ENCODE results near the gene BOK.

The BOK gene

GRCh38 chr2:241547781-241548450 lies 10.6 kb upstream of the BOK start:
- Histone ChIP-seq H3K27ac (no peak overlapping the region), H3K9me3 (no peaks in the 10 kb centered on the region), H3K4me1 (0 out of 2 replicates have a peak, but pooled peaks cover under 1% of the 10 kb centered on the region), H4K20me1 (no peaks in the 10 kb centered on the region), H3K9ac (no peak overlapping the region), H3K36me3 (no peaks in the 10 kb centered on the region), H3K4me2 (no peak overlapping the region), H3K27me3 (0 out of 2 replicates have a peak, but pooled peaks cover 2% of the 10 kb centered on the region), H3K4me3 (no peak overlapping the region)
- TF ChIP-seq Cebpa-rat (IDR thresholded peaks at IDR 0.05), result no peak

- no peak overlapping the region for H3K4me2 ChIP-seq
- no peaks in the 10 kb centered on the region for H3K9me3 ChIP-seq
- TF ChIP-seq Cebpa-rat (IDR thresholded peaks at IDR 0.05), result no peak
- H3K4me3 ChIP-seq, result no peak overlapping the region
- no peaks in the 10 kb centered on the region for H4K20me1 ChIP-seq
- H3K36me3 ChIP-seq, result no peaks in the 10 kb centered on the region
- 0 out of 2 replicates have a peak, but pooled peaks cover 2% of the 10 kb centered on the region for H3K27me3 ChIP-seq
- H3K9ac ChIP-seq, result no peak overlapping the region
- H3K4me1 ChIP-seq, result no peaks in the 10 kb centered on the region
- no peak overlapping the region for H3K27ac ChIP-seq
Observed at GRCh38 chr2:241548451-241548835, 10.1 kb upstream of the BOK start.

DNA sequence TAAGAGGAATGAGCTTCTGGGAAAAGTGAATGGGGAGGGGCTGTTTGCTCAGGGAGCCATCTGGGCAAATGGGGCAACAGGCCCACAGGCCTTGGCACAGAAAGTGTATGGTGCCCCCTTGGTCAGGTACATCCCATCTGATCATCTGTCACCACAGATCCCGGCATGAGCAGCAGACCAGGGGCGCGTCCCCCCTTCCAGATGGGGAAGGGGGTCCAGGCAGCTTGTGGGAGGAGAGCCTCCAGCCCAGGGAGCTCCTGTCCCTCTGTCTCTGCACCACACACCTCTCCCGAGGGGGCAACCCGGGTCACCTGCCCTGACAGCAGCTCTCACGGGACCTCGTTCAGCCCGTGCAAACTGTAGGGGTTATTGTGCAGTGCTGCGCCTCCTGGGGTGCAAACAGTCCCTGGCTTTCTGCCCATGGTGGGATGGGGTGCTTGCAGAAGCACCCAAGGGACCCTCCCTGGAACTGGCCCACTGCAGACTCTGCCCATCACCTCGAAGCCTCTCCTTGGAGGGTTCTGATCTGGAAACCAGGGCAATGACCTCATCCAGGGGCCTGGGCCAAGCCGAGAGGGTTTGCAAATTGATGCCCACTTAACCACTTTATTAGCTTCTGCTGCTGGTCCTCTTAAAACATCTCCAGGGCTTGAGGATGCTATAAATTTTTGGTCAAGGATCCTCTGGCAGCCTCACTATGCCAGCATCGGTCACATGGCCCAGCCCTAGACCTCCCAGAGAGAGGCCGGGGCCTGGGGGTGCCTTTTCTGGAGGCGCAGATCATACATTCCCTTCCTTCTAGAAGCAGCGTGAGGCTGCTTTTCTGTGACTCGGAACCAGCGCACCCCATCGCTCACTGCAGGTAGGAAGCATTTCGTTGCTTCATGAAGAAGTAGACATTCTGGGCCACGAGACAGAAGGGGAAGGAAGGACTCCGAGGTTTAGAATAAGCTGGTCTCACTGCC lies 7.6 kb upstream of the BOK start:
- Histone ChIP-seq H3K4me1 (no peaks in the 10 kb centered on the region), H3K9ac (no peak overlapping the region), H3K36me3 (no peaks in the 10 kb centered on the region), H3K4me2 (no peak overlapping the region), H3K9me3 (peaks cover 4% of the 10 kb centered on the region), H3K27me3 (0 out of 2 replicates have a peak, but pooled peaks cover 2% of the 10 kb centered on the region), H3K4me3 (no peak overlapping the region), H3K27ac (no peak overlapping the region), H4K20me1 (no peaks in the 10 kb centered on the region)
- TF ChIP-seq Cebpa-rat (IDR thresholded peaks at IDR 0.05), result no peak

GRCh38 chr2:241551599-241551997 lies 6.9 kb upstream of the BOK start:
- H3K27ac ChIP-seq, result no peak overlapping the region
- H3K9me3 ChIP-seq, result peaks cover 11% of the 10 kb centered on the region
- H3K27me3 ChIP-seq, result 0 out of 2 replicates have a peak, but pooled peaks cover 2% of the 10 kb centered on the region
- no peaks in the 10 kb centered on the region for H4K20me1 ChIP-seq
- H3K9ac ChIP-seq, result no peak overlapping the region
- no peak overlapping the region for H3K4me3 ChIP-seq
- no peaks in the 10 kb centered on the region for H3K36me3 ChIP-seq
- H3K4me2 ChIP-seq, result no peak overlapping the region
- no peak for TF ChIP-seq Cebpa-rat (IDR thresholded peaks at IDR 0.05)
- H3K4me1 ChIP-seq, result no peaks in the 10 kb centered on the region

- no peak overlapping the region for H3K4me2 ChIP-seq
- peaks cover 17% of the 10 kb centered on the region for H3K9me3 ChIP-seq
- H3K27ac ChIP-seq, result no peak overlapping the region
- H3K36me3 ChIP-seq, result no peaks in the 10 kb centered on the region
- peaks cover under 1% of the 10 kb centered on the region for H3K27me3 ChIP-seq
- TF ChIP-seq Cebpa-rat (IDR thresholded peaks at IDR 0.05), result no peak
- H4K20me1 ChIP-seq, result no peaks in the 10 kb centered on the region
- no peak overlapping the region for H3K9ac ChIP-seq
- H3K4me1 ChIP-seq, result no peaks in the 10 kb centered on the region
- no peak overlapping the region for H3K4me3 ChIP-seq
Observed at GRCh38 chr2:241551998-241552737, 6.4 kb upstream of the BOK start.

DNA sequence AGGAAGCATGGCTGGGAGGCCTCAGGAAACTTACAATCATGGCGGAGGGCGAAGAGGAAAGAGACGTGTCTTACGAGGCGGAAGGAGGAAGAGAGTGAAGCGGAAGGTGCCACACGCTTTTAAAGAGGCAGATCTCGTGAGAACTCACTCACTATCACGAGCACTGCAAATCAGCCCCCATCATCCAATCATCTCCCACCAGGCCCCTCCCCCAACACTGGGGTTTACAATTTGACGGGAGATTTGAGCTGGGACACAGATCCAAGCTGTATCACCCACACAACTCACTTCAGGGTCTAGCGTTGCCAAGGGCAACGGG lies 5.1 kb upstream of the BOK start:
- Histone ChIP-seq H3K27me3 (peaks cover 13% of the 10 kb centered on the region), H3K4me3 (no peak overlapping the region), H3K36me3 (no peaks in the 10 kb centered on the region), H3K4me1 (no peaks in the 10 kb centered on the region), H3K9ac (no peak overlapping the region), H3K4me2 (no peak overlapping the region), H3K27ac (no peak overlapping the region), H4K20me1 (no peaks in the 10 kb centered on the region), H3K9me3 (peaks cover 30% of the 10 kb centered on the region)
- no peak for TF ChIP-seq Cebpa-rat (IDR thresholded peaks at IDR 0.05)

DNA sequence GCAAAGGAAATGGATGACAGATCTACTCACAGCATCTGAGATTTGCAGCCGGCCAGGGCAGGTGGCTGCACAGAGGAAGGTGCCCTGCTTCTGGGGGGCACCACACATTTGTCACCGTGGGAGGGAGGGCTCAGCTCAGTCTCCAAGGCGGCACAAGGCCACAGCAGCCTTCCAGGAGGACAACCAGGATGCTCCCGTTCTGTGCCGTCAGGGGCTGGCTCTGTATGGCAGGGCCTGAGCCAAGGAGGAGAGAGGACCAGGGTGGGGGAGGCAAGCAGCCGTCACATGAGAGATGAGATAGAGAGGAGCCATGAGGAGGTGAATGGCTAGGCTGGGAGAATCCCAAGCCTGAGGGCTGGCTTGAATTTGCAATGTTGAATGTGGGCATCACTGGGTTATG lies 4.6 kb upstream of the BOK start:
- Histone ChIP-seq H3K27me3 (peaks cover 18% of the 10 kb centered on the region), H3K4me2 (no peak overlapping the region), H3K4me3 (no peak overlapping the region), H3K9ac (no peak overlapping the region), H3K27ac (no peak overlapping the region), H3K9me3 (peaks cover 35% of the 10 kb centered on the region), H3K4me1 (no peaks in the 10 kb centered on the region), H3K36me3 (no peaks in the 10 kb centered on the region), H4K20me1 (no peaks in the 10 kb centered on the region)
- TF ChIP-seq Cebpa-rat (IDR thresholded peaks at IDR 0.05), result no peak

GRCh38 chr2:241554610-241555322 lies 3.8 kb upstream of the BOK start:
- Histone ChIP-seq H3K27ac (no peak overlapping the region), H3K27me3 (peaks cover 26% of the 10 kb centered on the region), H3K4me1 (no peaks in the 10 kb centered on the region), H4K20me1 (no peaks in the 10 kb centered on the region), H3K4me3 (no peak overlapping the region), H3K9ac (no peak overlapping the region), H3K9me3 (peaks cover 43% of the 10 kb centered on the region), H3K36me3 (no peaks in the 10 kb centered on the region), H3K4me2 (no peak overlapping the region)
- no peak for TF ChIP-seq Cebpa-rat (IDR thresholded peaks at IDR 0.05)

DNA sequence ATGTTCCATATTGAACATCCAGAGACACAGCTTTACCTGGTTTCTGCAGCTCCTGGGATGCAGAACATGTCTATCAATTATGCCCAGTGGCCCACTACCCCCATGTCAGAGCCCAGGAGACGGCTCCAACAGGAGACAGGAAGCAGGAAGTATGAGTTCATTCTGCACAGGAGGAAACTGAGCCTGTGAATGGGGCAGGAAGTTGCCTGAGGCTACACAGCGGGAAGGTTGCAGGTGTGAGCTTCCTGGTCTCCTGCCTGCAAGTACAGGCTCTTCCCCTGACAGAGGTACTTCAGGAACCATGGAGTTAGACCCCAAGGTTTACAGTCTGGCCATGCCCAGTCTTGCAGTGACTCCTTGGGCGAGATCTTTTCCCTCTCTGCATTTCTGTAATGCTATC lies 2.8 kb upstream of the BOK start:
- H4K20me1 ChIP-seq, result no peaks in the 10 kb centered on the region
- no peak overlapping the region for H3K4me3 ChIP-seq
- H3K36me3 ChIP-seq, result no peaks in the 10 kb centered on the region
- peaks cover 46% of the 10 kb centered on the region for H3K9me3 ChIP-seq
- no peak for TF ChIP-seq Cebpa-rat (IDR thresholded peaks at IDR 0.05)
- no peak overlapping the region for H3K4me2 ChIP-seq
- H3K4me1 ChIP-seq, result no peaks in the 10 kb centered on the region
- H3K9ac ChIP-seq, result no peak overlapping the region
- H3K27me3 ChIP-seq, result peaks cover 36% of the 10 kb centered on the region
- no peak overlapping the region for H3K27ac ChIP-seq

Measured in BLaER1 (cell line).